GM23338 (cell line): ENCODE data around the gene PCSK7.
"Not testable (repeated sequence)": the region's sequence is repeated elsewhere in the genome, so short reads cannot be mapped to it uniquely, and the experiment has no call there.

ENCODE experiments used
- POLR2AphosphoS5 ChIP-seq: IDR thresholded peaks from 2 replicates; pipeline ENCODE4 v1.6.1; 2016; ENCODE audit warnings: antibody characterized with exemption, low read depth
- TF ChIP-seq, protein P1 (sequence below), 2 experiments: fragments of 200-600 bp in 1 of 2; sonication (generic) in 1 of 2; conservative IDR thresholded peaks; 2 replicates each; pipeline versions ENCODE4 v1.5.1 to v1.6.1; 2016 to 2017; ENCODE audit warnings: antibody characterized with exemption in 2 of 2, low read depth in 2 of 2, mild to moderate bottlenecking in 2 of 2, moderate library complexity in 1 of 2
- TF ChIP-seq, protein P2 (sequence below): IDR thresholded peaks from 2 replicates; pipeline ENCODE4 v1.6.1; 2016; ENCODE audit warnings: antibody characterized with exemption

DNA sequence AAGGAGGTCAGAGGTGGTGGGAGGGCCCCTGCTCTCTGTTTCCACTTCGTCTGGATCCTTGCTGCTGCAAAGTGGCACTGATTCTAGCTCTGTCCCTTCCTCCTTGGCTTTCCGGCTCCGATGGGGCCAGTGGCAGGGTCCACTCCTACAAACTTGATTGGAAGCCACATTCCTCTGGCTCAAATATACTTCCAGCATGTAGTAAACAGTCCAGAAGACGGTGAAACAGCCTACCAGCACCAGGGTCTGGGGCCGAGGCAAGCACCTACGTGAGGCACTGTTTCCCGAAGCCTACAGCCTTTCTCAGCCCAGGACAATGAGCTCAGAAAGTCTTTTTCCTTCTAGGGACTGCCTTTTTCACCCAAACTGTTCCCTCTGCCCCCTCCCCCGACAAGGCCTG is 25.8 kb downstream of the PCSK7 start:
- TF ChIP-seq, protein P1, sequence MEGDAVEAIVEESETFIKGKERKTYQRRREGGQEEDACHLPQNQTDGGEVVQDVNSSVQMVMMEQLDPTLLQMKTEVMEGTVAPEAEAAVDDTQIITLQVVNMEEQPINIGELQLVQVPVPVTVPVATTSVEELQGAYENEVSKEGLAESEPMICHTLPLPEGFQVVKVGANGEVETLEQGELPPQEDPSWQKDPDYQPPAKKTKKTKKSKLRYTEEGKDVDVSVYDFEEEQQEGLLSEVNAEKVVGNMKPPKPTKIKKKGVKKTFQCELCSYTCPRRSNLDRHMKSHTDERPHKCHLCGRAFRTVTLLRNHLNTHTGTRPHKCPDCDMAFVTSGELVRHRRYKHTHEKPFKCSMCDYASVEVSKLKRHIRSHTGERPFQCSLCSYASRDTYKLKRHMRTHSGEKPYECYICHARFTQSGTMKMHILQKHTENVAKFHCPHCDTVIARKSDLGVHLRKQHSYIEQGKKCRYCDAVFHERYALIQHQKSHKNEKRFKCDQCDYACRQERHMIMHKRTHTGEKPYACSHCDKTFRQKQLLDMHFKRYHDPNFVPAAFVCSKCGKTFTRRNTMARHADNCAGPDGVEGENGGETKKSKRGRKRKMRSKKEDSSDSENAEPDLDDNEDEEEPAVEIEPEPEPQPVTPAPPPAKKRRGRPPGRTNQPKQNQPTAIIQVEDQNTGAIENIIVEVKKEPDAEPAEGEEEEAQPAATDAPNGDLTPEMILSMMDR (conservative IDR thresholded peaks at IDR 0.05; ENCODE audit: low read depth in 2 of 2) = not testable (repeated sequence)
- not testable (repeated sequence) for TF ChIP-seq POLR2AphosphoS5
- TF ChIP-seq, protein P2, sequence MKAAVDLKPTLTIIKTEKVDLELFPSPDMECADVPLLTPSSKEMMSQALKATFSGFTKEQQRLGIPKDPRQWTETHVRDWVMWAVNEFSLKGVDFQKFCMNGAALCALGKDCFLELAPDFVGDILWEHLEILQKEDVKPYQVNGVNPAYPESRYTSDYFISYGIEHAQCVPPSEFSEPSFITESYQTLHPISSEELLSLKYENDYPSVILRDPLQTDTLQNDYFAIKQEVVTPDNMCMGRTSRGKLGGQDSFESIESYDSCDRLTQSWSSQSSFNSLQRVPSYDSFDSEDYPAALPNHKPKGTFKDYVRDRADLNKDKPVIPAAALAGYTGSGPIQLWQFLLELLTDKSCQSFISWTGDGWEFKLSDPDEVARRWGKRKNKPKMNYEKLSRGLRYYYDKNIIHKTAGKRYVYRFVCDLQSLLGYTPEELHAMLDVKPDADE = not testable (repeated sequence)
